ENCODE results near the gene PMS2. TPM values are rescaled to one million over a fixed set of nuclear protein-coding genes. Genes with fewer than 3 reads are reported as not detected.

The PMS2 gene
- polyA plus RNA-seq, 1 experiment, result 12.9 TPM

DNA sequence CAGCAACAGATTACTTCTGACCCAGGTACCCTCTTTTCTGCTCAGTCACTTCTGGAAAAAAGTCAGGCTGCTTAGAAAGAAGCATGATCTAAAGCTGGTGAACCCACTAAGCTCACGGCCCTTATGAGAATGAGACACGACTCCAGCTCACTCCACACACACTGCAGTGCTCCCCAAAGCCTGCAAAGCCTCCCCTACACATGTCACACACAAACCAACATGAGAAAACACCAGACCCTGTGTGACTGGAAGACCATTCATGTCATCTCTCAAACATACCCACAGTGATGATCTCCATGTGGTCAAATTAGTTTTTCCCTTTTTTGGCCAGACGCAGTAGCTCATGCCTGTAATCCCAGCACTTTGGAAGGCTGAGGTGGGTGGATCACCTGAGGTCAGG, 22.7 kb upstream of the PMS2 start:
- CTCF ChIA-PET, result interaction anchor here (2.0 kb wide), 1 partner anchor 34 kb away, joined by 7 read pairs; no protein-coding TSS in a partner anchor
- H3K27ac ChIP-seq (ENCODE audit: low read depth, low read length), result no peak overlapping the region
- POLR2A ChIA-PET, result interaction anchor here (0.6 kb wide), 1 partner anchor 10 kb away, joined by 3 read pairs; no protein-coding TSS in a partner anchor
- TF ChIP-seq, protein P1, sequence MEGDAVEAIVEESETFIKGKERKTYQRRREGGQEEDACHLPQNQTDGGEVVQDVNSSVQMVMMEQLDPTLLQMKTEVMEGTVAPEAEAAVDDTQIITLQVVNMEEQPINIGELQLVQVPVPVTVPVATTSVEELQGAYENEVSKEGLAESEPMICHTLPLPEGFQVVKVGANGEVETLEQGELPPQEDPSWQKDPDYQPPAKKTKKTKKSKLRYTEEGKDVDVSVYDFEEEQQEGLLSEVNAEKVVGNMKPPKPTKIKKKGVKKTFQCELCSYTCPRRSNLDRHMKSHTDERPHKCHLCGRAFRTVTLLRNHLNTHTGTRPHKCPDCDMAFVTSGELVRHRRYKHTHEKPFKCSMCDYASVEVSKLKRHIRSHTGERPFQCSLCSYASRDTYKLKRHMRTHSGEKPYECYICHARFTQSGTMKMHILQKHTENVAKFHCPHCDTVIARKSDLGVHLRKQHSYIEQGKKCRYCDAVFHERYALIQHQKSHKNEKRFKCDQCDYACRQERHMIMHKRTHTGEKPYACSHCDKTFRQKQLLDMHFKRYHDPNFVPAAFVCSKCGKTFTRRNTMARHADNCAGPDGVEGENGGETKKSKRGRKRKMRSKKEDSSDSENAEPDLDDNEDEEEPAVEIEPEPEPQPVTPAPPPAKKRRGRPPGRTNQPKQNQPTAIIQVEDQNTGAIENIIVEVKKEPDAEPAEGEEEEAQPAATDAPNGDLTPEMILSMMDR (IDR thresholded peaks at IDR 0.05; ENCODE audit: low read depth, low read length), result no peak
- no peak for DNase-seq (ENCODE audit: low read depth, low spot score)
- no peaks in the 10 kb centered on the region for H3K9me3 ChIP-seq (ENCODE audit: control insufficient read depth, insufficient read depth, low read length)
- H3K4me3 ChIP-seq (ENCODE audit: low read depth, low read length), result no peak overlapping the region
- H3K27me3 ChIP-seq (ENCODE audit: control insufficient read depth, insufficient read depth, low read length), result no peaks in the 10 kb centered on the region

DNA sequence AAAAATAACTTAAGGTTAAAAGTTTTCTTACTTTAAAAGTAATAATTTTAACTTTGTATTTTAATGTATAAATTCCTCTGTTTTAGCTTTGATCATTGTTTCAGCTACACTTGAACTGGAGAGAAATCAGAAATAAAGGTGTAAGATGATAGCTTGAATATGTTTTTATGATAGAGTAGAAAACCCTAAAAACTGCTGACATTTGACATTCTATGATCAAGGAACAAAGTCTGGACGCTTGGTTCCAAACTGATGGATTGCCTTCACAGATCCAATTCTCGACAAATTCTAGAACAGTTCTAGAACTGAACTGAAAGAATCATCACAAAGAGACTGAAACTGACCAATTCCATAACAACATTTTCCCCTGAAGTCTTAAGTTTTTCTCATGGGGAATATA, 22.1 kb upstream of the PMS2 start, which contains the start of gene ANKRD61:
Gene ANKRD61 (plus strand): TSS at position 389 of the 400 bp plus-strand sequence. CDS start 0 bp downstream, at position 389.
- no peaks in the 10 kb centered on the region for H3K27me3 ChIP-seq (ENCODE audit: control insufficient read depth, insufficient read depth, low read length)
- no peak within 1 kb of the TSS for H3K4me3 ChIP-seq (ENCODE audit: low read depth, low read length)
- DNase-seq (ENCODE audit: low read depth, low spot score), result no peak
- no peak within 1 kb of the TSS for H3K27ac ChIP-seq (ENCODE audit: low read depth, low read length)
- H3K9me3 ChIP-seq (ENCODE audit: control insufficient read depth, insufficient read depth, low read length), result no peaks in the 10 kb centered on the region; the same call in 1 of the 2 replicates
- TF ChIP-seq, protein P1 (IDR thresholded peaks at IDR 0.05; ENCODE audit: low read depth, low read length), result no peak
- POLR2A ChIA-PET, result no interaction called here
- CTCF ChIA-PET, result interaction anchor here (2.0 kb wide), 1 partner anchor 33 kb away, joined by 7 read pairs; no protein-coding TSS in a partner anchor

DNA sequence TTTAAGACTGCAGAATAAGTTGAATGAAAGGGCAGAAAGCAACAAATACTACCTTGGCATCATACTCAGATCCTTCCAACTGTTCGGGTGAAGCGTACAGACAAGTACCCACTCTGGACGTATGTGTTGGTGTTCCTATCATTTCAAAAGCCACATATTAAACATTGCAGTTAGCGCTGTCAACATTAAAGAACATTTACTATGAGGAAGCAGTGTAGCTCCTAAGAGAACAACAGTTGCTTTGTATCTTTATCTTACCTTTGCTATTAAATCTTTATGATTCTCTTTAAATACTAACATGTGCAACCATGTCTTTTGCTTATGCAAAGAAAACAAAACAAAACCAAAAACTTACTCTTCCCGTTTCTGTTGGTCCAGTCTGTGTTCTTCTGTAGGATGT, 19.7 kb upstream of the PMS2 start:
- ChIA-PET CTCF (interaction anchor here (1.2 kb wide), 1 partner anchor 13 kb away, joined by 3 read pairs; no protein-coding TSS in a partner anchor), POLR2A (interaction anchor here (0.5 kb wide), 1 partner anchor 9 kb away, joined by 3 read pairs; no protein-coding TSS in a partner anchor)
- Histone ChIP-seq H3K27me3 (ENCODE audit: control insufficient read depth, insufficient read depth, low read length) (no peaks in the 10 kb centered on the region), H3K4me3 (ENCODE audit: low read depth, low read length) (no peak overlapping the region), H3K9me3 (ENCODE audit: control insufficient read depth, insufficient read depth, low read length) (no peaks in the 10 kb centered on the region; the same call in 1 of the 2 replicates), H3K27ac (ENCODE audit: low read depth, low read length) (no peak overlapping the region)
- DNase-seq (ENCODE audit: low read depth, low spot score), result no peak
- TF ChIP-seq, protein P1 (IDR thresholded peaks at IDR 0.05; ENCODE audit: low read depth, low read length), result no peak

- no peaks in the 10 kb centered on the region for H3K27me3 ChIP-seq (ENCODE audit: control insufficient read depth, insufficient read depth, low read length)
- no peaks in the 10 kb centered on the region; the same call in 1 of the 2 replicates for H3K9me3 ChIP-seq (ENCODE audit: control insufficient read depth, insufficient read depth, low read length)
- H3K27ac ChIP-seq (ENCODE audit: low read depth, low read length), result no peak overlapping the region
- TF ChIP-seq, protein P1 (IDR thresholded peaks at IDR 0.05; ENCODE audit: low read depth, low read length), result no peak
- H3K4me3 ChIP-seq (ENCODE audit: low read depth, low read length), result no peak overlapping the region
- CTCF ChIA-PET, result interaction anchor here (0.5 to 1.3 kb wide), 3 partner anchors 13 to 30 kb away, joined by 3 to 13 read pairs (median 3); no protein-coding TSS in a partner anchor
- DNase-seq (ENCODE audit: low read depth, low spot score), result no peak
- POLR2A ChIA-PET, result interaction anchor here (0.5 to 1.4 kb wide), 2 partner anchors 8 to 18 kb away, joined by 3 read pairs; no protein-coding TSS in a partner anchor
These were observed 19.0 kb upstream of the PMS2 start for GRCh38 chr7:6027806-6028365.

DNA sequence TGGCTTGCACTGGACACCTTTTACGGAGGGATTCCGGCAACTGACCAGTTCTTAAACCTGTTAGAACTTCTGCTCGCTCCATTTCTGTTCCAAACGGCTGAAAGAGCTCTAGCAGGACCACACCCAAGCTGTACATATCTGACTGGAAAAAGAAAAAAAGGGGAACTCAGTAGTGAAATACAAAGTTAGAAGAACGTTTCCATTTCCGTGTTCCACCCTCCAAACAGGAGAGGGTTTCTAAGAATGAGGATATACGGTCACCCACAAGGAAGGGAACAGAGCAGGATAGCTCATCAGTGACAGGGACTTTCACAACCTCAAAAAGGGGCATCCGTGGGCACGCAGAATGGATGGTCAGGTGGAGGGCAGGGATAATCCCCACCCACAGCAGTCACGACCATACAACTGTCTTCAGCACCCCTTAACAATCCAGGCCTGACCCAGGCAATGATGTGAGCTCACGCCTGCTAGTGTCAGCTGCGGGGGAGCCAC, 18.0 kb upstream of the PMS2 start:
- Histone ChIP-seq H3K9me3 (ENCODE audit: control insufficient read depth, insufficient read depth, low read length) (no peaks in the 10 kb centered on the region; the same call in 1 of the 2 replicates), H3K27ac (ENCODE audit: low read depth, low read length) (no peak overlapping the region), H3K4me3 (ENCODE audit: low read depth, low read length) (no peak overlapping the region), H3K27me3 (ENCODE audit: control insufficient read depth, insufficient read depth, low read length) (no peaks in the 10 kb centered on the region)
- no peak for DNase-seq (ENCODE audit: low read depth, low spot score)
- ChIA-PET POLR2A (interaction anchor here (1.4 kb wide), 1 partner anchor 17 kb away, joined by 3 read pairs; no protein-coding TSS in a partner anchor), CTCF (interaction anchor here (1.3 kb wide), 1 partner anchor 29 kb away, joined by 13 read pairs; no protein-coding TSS in a partner anchor)
- TF ChIP-seq, protein P1 (IDR thresholded peaks at IDR 0.05; ENCODE audit: low read depth, low read length), result no peak
